A673 (cell line): ENCODE measurements around the gene IQCK. TPM values are rescaled to one million over a fixed set of nuclear protein-coding genes. Genes with fewer than 3 reads are reported as not detected.

ENCODE experiments used
- BruUV-seq: library from RNA; stranded (reverse); fragments of 400-500 nt; replicated peaks from 2 replicates; lab custom pipeline; 2021; lab: Mats Ljungman, UMichigan
- CTCF ChIA-PET: fragments of 300-600 bp; sonication (Branson Sonifier 250); formaldehyde crosslinking; loops from one replicate; lab custom pipeline; 2022; ENCODE audit warnings: antibody characterized with exemption; lab: Charles Lee
- POLR2A ChIA-PET: fragments of 300-600 bp; sonication (Branson Sonifier 250); formaldehyde crosslinking; loops from one replicate; lab custom pipeline; 2022; ENCODE audit warnings: antibody characterized with exemption; ENCODE audit not compliant: low non-redundant PET; lab: Charles Lee
- DNase-seq: peaks from one replicate; pipeline ENCODE4 v3.0.0-alpha.2; 2015; ENCODE audit warnings: low spot score
- H3K27ac ChIP-seq: fragments of 200-600 bp; sonication (generic); 2 replicates; pipeline ENCODE4 v1.5.1; 2016; ENCODE audit warnings: mixed run types, low read depth, mild to moderate bottlenecking, mixed read lengths, antibody characterized with exemption, low read length; ENCODE audit not compliant: poor library complexity, severe bottlenecking
- H3K27me3 ChIP-seq: fragments of 200-600 bp; sonication (generic); replicated peaks from 2 replicates; pipeline ENCODE4 v1.6.1; 2017; ENCODE audit warnings: mixed run types, low read depth, mild to moderate bottlenecking, mixed read lengths, antibody characterized with exemption, low read length; ENCODE audit not compliant: insufficient read depth, poor library complexity
- H3K36me3 ChIP-seq: fragments of 200-600 bp; sonication (generic); 2 replicates; pipeline ENCODE4 v1.6.1; 2016; ENCODE audit warnings: mixed run types, mild to moderate bottlenecking, mixed read lengths, antibody characterized with exemption, low read length; ENCODE audit not compliant: insufficient read depth, poor library complexity, severe bottlenecking
- H3K4me1 ChIP-seq: fragments of 200-600 bp; sonication (generic); 2 replicates; pipeline ENCODE4 v1.6.1; 2017; ENCODE audit warnings: mixed run types, mild to moderate bottlenecking, mixed read lengths, antibody characterized with exemption, low read length; ENCODE audit not compliant: insufficient read depth, poor library complexity, severe bottlenecking
- H3K4me3 ChIP-seq: fragments of 200-600 bp; sonication (generic); 2 replicates; pipeline ENCODE4 v1.5.1; 2016; ENCODE audit warnings: low read depth, mixed run types, mild to moderate bottlenecking, mixed read lengths, low read length; ENCODE audit not compliant: poor library complexity, severe bottlenecking
- H3K9me3 ChIP-seq: fragments of 200-600 bp; sonication (generic); 2 replicates; pipeline ENCODE4 v1.6.1; 2016; ENCODE audit warnings: mixed run types, low read depth, mild to moderate bottlenecking, mixed read lengths, antibody characterized with exemption, low read length; ENCODE audit not compliant: poor library complexity, severe bottlenecking
- EZH2 ChIP-seq: fragments of 200-600 bp; sonication (generic); IDR thresholded peaks from 2 replicates; pipeline ENCODE4 v1.6.1; 2017; ENCODE audit warnings: borderline replicate concordance, low read depth, mild to moderate bottlenecking, mixed read lengths, antibody characterized with exemption, low read length; ENCODE audit not compliant: poor library complexity, severe bottlenecking
- intact Hi-C: fragments of 100-400 bp; cut with micrococcal nuclease; formaldehyde crosslinking; loops from one replicate; pipeline ENCODE4 v1.10.0; 2022; ENCODE audit not compliant: unreplicated experiment
- total RNA-seq: library from RNA; stranded (reverse); gene quantifications from 2 replicates; pipeline ENCODE4 v1.2.3, GENCODE V29; 2021
- TF ChIP-seq, protein P1 (sequence below): fragments of 300-800, 200-600 bp; sonication (generic); conservative IDR thresholded peaks from 2 replicates; pipeline ENCODE4 v1.5.1; 2017; ENCODE audit warnings: low read depth, mild to moderate bottlenecking, antibody characterized with exemption, low read length, moderate library complexity, mixed read lengths

The IQCK gene
- total RNA-seq, 1 experiment from 2014 or later: 11.2 TPM

DNA sequence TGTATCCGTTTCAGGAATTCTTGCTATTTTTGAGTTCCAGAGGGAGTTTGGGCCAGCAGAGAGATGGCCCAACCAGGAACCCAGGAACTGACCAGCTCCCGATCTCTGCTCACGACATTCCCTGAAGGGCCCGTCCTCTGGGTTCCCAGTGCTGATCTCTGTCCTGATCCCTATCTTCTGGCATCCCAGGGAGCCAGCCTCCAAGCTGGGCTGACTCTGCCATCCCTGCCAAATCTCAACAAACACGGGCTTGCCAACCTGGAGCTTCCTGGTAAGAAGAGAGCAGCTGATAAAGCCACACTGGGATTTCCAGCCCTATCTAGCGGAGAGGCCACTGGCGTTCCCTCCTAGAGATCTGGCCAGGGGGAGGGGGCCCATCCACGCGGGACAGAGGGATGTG, 150.3 kb downstream of the IQCK start:
- DNase-seq: no peak
- Histone ChIP-seq H3K27ac (no peak overlapping the region), H3K36me3 (no peaks in the 10 kb centered on the region), H3K9me3 (no peaks in the 10 kb centered on the region), H3K4me1 (no peaks in the 10 kb centered on the region), H3K4me3 (no peak overlapping the region), H3K27me3 (no peaks in the 10 kb centered on the region)
- TF ChIP-seq, protein P1, sequence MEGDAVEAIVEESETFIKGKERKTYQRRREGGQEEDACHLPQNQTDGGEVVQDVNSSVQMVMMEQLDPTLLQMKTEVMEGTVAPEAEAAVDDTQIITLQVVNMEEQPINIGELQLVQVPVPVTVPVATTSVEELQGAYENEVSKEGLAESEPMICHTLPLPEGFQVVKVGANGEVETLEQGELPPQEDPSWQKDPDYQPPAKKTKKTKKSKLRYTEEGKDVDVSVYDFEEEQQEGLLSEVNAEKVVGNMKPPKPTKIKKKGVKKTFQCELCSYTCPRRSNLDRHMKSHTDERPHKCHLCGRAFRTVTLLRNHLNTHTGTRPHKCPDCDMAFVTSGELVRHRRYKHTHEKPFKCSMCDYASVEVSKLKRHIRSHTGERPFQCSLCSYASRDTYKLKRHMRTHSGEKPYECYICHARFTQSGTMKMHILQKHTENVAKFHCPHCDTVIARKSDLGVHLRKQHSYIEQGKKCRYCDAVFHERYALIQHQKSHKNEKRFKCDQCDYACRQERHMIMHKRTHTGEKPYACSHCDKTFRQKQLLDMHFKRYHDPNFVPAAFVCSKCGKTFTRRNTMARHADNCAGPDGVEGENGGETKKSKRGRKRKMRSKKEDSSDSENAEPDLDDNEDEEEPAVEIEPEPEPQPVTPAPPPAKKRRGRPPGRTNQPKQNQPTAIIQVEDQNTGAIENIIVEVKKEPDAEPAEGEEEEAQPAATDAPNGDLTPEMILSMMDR: no peak
- TF ChIP-seq EZH2: no peak
- intact Hi-C loops: no loop called here
- BruUV-seq: no TSS peak
- CTCF ChIA-PET: no interaction called here
- POLR2A ChIA-PET: no interaction called here

DNA sequence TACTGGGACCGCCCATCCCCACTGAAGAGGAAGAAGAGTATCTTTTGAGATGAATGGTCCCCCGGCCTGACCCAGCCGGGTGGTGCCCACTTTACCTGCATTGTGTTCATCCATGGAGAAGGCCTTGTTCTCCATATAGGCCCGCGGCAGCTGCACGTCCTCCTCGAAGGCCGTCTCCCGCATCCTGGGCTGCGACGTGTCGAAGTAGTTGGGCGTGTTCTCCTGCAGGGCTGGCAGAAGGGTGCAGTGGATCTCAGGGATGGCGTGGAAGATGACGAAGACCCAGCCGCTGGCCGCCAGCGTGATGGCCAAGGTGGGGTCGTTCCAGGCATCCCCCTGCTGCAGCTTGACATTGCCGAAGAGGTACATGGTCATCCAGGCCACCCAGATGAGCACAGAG, 153.7 kb downstream of the IQCK start:
- BruUV-seq: no TSS peak
- intact Hi-C loops: no loop called here
- CTCF ChIA-PET: no interaction called here
- H3K9me3 ChIP-seq: no peaks in the 10 kb centered on the region
- H3K4me3 ChIP-seq: no peak overlapping the region
- H3K27ac ChIP-seq: no peak overlapping the region
- no peaks in the 10 kb centered on the region for H3K36me3 ChIP-seq
- TF ChIP-seq EZH2: no peak
- TF ChIP-seq, protein P1: no peak
- H3K4me1 ChIP-seq: peaks cover 7% of the 10 kb centered on the region
- no peak for DNase-seq
- no peaks in the 10 kb centered on the region for H3K27me3 ChIP-seq
- POLR2A ChIA-PET: no interaction called here

GRCh38 chr16:19872179-19872863, 154.2 kb downstream of the IQCK start:
- Histone ChIP-seq H3K27ac (no peak overlapping the region), H3K4me1 (peaks cover 7% of the 10 kb centered on the region), H3K36me3 (no peaks in the 10 kb centered on the region), H3K4me3 (no peak overlapping the region), H3K9me3 (no peaks in the 10 kb centered on the region), H3K27me3 (no peaks in the 10 kb centered on the region)
- no peak for DNase-seq
- POLR2A ChIA-PET: interaction anchor here (0.7 kb wide), 1 partner anchor 14 kb away, joined by 4 read pairs; no protein-coding TSS in a partner anchor
- BruUV-seq: no TSS peak
- intact Hi-C loops: no loop called here
- CTCF ChIA-PET: no interaction called here
- no peak for TF ChIP-seq EZH2

- Histone ChIP-seq H3K27ac (no peak overlapping the region), H3K36me3 (no peaks in the 10 kb centered on the region), H3K4me1 (peaks cover 7% of the 10 kb centered on the region), H3K27me3 (no peaks in the 10 kb centered on the region), H3K4me3 (no peak overlapping the region), H3K9me3 (no peaks in the 10 kb centered on the region)
- TF ChIP-seq EZH2: no peak
- TF ChIP-seq, protein P1: no peak
- CTCF ChIA-PET: no interaction called here
- no TSS peak for BruUV-seq
- no peak for DNase-seq
- POLR2A ChIA-PET: interaction anchor here (0.7 kb wide), 1 partner anchor 15 kb away, joined by 4 read pairs; no protein-coding TSS in a partner anchor
- intact Hi-C loops: no loop called here
Observed at GRCh38 chr16:19872935-19873334, 154.9 kb downstream of the IQCK start.
